NCI-H345 treated with DMSO at 0.1 percent for 48 hours (cell line): ENCODE results near the gene BTNL9.
"Not testable (repeated sequence)": the region's sequence is repeated elsewhere in the genome, so short reads cannot be mapped to it uniquely, and the experiment has no call there.

Experiments used
- DNase-seq: peaks from one replicate; lab custom pipeline; 2025; ENCODE audit not compliant: unreplicated experiment; lab: John Stamatoyannopoulos, UW

BTNL9 gene

DNA sequence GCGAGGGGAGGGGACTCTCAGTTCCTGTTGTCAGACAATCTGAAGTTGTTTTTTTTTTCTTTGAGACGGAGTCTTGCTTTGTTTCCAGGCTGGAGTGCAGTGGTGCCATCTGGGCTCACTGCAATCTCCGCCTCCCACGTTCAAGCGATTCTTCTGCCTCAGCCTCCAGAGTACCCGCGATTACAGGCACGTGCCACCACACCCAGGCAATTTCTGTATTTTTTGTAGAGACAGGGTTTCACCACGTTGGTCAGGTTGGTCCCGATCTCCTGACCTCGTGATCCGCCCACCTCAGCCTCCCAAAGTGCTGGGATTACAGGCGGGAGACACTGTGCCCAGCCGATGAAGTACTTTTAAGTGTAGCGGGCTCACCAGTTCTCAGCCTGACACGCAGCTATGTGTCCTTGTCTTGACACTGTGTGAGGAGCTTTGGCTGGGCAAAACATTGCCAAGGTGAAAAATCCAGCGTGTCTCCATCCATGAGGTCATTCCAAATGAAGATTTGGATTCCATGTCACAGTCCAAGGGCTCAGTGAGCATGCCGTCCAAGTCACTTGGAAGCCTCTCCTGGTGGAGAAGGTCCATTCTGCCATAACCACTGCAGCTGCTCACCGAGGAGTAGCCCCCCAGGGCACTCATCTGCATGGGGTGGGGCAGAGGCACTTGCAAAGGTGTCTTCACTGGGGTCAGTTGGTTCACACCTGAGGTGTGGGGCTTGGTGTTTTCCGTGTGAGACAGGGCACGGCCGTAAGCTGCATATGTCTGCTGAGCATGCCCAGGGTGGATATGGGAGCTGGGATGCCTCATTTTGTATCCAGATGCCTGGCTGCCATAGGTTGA lies 58.9 kb downstream of the BTNL9 start:
- no peak for DNase-seq

DNA sequence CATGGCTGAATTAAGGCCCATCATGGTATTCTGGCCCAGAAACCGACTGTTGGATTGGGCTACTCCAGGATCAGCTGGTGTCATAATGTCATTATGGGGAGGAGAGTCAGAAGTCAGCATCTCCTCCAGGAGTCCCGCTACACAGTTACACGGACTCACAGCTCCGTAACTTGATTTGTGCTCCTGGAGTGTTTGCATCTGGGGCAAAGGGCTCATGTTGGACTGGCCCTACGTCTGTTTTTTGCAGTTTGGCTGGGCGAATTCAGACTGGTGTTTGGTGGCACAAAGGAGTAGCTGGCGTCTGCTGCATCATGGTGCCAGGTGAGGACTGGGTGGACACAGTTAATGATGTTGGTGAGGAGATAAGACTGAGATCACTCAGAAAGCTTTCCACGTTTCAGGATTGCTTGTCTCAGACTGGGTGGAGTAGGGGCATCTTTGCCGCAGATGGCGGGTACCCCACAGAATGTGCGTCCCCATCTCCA lies 59.6 kb downstream of the BTNL9 start:
- DNase-seq: no peak

DNA sequence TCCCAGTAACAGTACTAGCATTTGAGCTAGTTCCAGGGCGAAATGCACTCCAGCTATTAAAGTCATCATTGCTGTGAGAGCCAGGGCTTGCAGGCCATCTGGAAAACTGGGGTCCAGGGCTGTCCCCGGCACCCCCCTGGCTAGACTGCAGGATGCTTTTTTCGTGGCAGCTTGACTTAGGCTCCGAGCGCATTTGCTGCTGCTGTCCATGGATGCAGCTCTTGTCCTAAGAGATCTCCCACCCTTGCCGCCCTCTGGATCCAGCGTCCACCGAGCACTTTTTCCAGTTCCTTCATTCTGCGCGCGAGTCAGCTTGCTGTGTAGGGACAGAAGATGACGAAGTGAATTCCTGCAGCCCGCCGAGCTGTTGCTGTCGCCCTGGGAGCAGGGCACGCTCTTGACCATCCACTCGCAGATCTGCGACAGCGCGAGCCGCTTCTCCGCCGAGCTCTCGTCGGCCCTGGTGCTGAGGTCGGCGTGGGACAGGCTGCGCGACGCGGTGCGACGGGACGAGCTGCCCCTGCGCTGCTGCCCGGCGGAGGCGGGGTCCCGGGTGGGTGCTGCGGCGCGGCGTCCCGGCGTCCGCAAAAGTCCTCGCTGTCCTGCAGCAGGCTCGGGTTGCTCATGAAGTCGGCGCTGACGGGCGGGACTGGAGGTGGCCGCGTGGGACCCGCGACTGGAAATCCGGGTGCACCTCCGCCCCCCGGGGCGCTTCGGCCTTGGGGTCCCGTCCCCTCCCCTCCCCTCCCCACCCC lies 60.2 kb downstream of the BTNL9 start:
- DNase-seq: no peak

DNA sequence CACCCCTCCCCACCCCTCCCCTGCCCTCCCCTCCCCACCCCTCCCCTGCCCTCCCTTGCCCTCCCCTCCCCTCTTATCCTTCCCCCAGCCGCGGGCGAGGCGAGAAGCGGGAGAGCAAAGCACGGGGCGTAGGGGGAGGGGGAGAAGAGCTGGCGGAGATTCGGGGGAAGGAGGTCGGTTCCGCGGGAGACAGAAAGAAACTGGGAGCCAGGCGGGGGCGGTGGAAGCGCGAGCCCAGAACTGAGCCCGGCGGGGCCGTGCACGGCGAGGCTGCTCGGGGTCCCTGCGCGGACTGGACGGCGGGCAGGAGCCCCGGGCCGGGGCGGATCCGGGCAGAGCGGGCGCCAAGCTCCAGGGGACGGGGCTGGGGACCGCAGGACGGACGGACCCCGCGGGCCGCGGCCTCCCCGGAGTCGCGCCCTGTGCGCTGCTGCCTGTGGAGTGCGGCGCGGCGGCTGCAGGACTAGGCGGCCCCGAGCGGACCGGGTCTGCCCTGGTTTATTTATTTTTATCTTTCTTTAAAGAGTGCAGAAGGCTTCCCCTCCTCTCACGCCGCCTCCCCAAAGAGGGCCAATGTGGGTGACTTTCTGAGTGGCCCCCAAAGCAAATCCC lies 61.1 kb downstream of the BTNL9 start:
- DNase-seq: not testable (repeated sequence)

DNA sequence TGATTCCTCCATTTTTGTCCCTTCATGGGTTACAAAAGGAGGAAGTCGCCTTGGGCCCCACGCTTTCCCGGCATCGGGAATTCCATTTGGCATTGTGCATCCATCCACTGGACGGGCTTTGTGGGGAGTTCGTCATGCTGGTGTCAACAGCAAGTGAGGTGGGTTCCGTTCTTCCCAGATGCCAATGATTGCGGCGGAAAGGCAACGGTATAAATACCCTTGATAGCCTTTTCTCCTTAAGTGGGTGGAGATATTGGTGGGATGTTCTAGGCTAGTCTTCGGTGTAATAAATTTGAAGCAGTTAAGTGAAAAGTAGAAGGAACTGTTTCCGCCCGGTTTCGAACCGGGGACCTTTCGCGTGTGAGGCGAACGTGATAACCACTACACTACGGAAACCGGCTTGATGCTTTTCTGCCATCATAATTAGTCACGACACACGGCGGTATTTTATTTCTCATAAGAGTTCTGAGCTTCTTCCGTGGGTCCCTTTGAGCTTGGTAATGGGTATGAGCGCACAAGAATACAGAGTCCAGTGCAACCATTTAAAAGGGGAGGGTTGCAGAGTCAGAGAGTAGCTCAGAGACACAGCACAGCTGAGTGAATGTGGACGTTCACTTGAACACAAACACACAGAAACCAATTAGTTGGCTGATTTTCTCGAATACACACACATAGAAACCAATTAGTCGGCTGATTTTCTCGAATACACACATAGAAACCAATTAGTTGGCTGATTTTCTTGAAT lies 62.0 kb downstream of the BTNL9 start:
- not testable (repeated sequence) for DNase-seq

DNA sequence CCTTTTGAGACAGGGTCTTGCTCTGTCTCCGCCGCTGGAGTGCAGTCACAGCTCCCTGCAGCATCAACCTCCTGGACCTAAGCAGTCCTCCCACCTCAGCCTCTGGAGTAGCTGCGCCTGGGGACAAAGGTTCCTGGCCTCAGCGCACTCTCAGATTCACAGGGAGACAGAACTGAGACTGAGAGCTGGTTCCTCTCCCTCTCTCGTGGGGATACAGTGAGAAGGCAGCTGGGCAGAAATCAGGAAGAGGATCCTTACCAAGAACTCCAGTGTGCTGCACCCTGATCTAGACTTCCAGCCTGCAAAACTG lies 64.1 kb downstream of the BTNL9 start:
- not testable (repeated sequence) for DNase-seq

DNA sequence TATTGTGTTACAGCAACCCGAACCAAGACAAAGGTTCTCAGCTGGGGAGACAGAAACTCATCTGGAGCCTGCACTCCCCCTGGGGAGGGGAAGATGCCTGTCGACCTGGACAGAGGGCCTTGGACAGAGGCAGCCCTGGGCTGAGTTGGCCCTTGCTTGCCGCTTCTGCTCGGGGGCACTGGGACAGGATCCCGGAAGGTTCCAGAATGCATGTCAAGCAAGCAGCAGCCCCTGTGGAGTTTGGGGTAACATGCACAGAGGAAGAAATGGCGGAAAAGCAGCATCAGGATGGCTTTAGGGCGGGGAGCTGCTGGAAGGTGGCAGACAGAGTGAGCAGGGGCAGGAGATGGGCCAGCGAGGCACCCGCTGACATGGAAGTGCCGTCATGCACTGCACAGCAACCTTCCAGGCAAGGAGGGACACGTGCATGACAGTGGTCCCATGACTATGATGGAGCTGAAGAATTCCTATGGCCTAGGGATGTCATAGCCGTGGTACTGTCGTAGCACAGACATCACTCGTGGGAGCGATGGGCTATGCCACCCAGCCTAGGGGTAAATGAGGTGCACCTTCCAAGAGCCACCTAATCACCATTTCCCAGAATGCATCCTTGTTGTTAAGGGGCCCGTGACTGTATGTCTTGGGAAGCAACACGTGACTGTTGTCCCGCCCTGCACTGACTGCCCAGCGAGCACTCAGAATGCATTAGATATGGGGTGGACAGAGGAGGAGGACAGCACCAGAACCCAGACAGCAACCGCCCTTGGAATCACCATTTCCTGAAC lies 64.7 kb downstream of the BTNL9 start:
- not testable (repeated sequence) for DNase-seq

DNA sequence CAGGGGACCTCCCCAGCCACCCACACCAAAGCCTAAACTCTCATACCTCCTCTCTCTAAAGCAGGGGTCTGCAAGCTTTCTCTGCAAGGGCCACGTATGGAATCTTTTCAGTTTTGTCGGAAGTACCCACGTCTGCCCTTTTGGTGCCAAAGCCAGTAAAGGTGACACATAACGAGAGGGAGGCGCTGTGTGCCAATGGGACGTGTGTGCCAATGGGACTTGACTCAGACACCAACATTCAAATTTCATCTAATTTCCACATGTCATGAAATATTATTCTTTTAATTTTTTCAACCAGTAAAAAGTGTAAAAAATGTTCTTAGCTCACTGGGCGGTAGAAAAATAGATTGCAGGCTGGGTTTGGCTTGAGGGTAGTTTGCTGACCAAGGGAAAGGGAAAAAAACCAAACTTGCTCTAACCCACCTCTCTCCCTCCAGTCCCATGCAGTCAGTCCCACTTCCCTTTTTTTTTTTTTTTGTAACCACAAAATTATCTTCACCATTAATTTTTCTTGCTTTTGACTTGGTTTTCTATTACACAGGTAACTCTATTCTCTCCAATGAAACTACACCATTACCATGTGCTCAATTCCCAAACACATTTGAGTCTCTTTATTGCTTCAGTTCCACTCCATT lies 65.4 kb downstream of the BTNL9 start:
- DNase-seq: no peak

DNA sequence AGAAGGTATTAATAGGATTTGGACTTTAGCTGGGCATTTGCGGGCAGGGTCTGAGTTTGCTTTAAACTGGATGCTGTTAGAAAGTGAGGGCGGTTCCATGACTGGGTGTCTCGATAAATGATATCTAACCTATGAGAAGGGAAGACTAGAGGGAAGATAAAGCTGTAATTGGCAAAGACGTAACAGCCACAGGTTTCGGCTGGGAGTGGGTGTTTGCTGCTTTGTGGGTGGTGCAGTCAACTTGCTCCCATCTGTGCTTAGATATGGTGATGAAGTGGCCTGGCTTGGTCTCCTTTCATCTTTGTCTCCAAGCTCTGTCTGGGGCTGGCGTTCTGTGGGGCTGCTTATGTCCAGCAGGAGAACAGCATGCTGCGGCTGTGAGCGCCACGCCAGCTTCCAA lies 67.6 kb downstream of the BTNL9 start:
- DNase-seq: no peak

DNA sequence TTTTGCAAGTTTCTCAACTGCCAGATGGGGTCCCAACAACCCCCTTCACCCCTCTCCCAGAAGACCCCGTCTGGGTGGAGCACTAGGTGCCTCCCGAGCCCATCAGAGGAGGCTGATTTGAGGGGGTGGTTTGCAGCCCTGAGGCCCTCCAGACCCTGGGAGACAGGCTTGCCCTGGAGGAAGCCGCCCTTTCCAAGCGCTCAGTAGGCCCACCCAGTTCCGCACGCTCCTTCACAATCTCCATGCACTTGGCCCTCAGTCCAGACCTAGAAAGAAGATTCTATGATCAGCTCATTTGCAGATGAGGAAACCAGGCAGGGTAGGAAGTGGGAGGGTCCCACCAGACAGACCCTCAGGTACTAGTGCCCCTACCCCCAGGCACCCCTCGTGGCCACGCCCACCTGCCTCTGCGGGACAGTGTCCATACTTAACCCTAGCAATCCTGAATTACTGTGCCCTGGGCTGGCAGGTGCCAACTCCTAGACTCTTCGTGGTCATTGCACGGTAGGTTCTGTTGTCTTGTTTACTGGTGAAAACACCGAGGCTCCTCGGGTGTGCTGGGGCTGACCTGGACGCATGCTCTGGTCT lies 68.6 kb downstream of the BTNL9 start:
- no peak for DNase-seq

DNA sequence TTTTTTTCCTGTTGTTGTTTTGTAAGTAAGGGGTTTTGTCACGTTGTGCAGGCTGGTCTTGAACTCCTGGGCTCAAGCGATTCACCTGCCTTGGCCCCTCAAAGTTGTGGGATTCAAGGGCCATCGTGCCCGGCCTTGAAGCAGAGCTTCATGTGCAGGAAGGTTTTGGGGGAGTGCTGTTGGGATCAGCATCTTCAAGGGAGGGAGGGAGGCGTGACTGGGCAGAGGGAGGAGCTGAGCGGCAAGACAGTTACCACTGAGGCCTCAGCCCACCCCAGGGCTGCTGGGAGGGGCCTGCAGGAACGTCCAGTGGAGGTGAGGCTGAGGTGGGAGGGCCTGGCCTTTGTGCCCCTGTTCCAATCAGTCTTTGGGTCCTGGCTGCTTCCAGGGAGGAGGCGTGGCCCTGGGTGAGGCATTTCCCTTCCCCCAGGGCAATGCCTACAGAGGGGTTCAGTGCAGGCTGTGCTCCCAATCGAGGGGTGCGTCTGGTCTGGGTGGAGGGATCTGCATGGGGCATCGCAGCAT lies 69.5 kb downstream of the BTNL9 start:
- DNase-seq: no peak

DNA sequence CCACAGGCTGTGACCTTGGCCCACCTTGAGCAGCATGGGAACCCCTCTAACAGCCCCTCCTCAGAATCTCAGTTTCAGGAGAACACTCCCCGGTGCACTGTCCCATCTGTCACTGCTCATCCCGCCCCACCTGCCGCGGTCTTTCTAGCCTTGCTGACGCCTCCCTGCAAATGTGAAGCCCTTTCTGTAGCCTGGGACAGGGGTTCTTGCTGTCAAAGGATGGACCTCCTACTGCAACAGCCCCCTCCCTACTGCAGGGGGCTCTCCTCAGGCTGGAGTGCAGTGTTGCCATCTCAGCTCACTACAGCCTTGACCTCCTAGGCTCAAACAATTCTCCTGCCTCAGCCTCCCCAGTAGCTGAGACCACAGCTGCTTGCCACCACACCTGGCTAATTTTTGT lies 70.9 kb downstream of the BTNL9 start:
- no peak for DNase-seq
